B cell (primary cell): ENCODE measurements around the gene FAM120B.

Experiments used
- CTCF ChIP-seq: fragments of 200-600 bp; IDR thresholded peaks from one replicate; pipeline ENCODE4 v1.8.0; 2022; ENCODE audit warnings: antibody characterized with exemption, mild to moderate bottlenecking
- EZH2 ChIP-seq: IDR thresholded peaks from 2 replicates; pipeline ENCODE4 v1.6.1; 2012; ENCODE audit warnings: borderline replicate concordance, low read depth, mild to moderate bottlenecking, moderate library complexity, low read length; ENCODE audit not compliant: insufficient read depth, poor library complexity, severe bottlenecking

GRCh38 chr6:170385506-170385905 lies 78.9 kb downstream of the FAM120B start:
- TF ChIP-seq CTCF: no peak
- no peak for TF ChIP-seq EZH2
